ENCODE data around the gene LRRC34.

LRRC34 gene

GRCh38 chr3:169836078-169836941 is 23.6 kb upstream of the LRRC34 start:
- TF ChIP-seq, protein P1, sequence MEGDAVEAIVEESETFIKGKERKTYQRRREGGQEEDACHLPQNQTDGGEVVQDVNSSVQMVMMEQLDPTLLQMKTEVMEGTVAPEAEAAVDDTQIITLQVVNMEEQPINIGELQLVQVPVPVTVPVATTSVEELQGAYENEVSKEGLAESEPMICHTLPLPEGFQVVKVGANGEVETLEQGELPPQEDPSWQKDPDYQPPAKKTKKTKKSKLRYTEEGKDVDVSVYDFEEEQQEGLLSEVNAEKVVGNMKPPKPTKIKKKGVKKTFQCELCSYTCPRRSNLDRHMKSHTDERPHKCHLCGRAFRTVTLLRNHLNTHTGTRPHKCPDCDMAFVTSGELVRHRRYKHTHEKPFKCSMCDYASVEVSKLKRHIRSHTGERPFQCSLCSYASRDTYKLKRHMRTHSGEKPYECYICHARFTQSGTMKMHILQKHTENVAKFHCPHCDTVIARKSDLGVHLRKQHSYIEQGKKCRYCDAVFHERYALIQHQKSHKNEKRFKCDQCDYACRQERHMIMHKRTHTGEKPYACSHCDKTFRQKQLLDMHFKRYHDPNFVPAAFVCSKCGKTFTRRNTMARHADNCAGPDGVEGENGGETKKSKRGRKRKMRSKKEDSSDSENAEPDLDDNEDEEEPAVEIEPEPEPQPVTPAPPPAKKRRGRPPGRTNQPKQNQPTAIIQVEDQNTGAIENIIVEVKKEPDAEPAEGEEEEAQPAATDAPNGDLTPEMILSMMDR (IDR thresholded peaks at IDR 0.05; ENCODE audit: low read depth, low read length, missing control alignments) = no peak
- DNase-seq (ENCODE audit: low read depth) = no peak
- in situ Hi-C loops (cut with HindIII; ENCODE audit: low sequenced_read_pairs) = no loop called here

GRCh38 chr3:169835533-169835932 is 22.8 kb upstream of the LRRC34 start:
- in situ Hi-C loops (cut with HindIII; ENCODE audit: low sequenced_read_pairs) = no loop called here
- no peak overlapping the region for H3K4me3 ChIP-seq (ENCODE audit: low read depth, low read length)
- DNase-seq (ENCODE audit: low read depth) = no peak
- TF ChIP-seq, protein P1 (IDR thresholded peaks at IDR 0.05; ENCODE audit: low read depth, low read length, missing control alignments) = no peak

More at GRCh38 chr3:169836078-169836941, 23.6 kb upstream of the LRRC34 start:
- no peak overlapping the region for H3K4me3 ChIP-seq (ENCODE audit: low read depth, low read length)

- no peak for DNase-seq (ENCODE audit: low read depth)
- no peak overlapping the region for H3K4me3 ChIP-seq (ENCODE audit: low read depth, low read length)
- TF ChIP-seq, protein P1 (IDR thresholded peaks at IDR 0.05; ENCODE audit: low read depth, low read length, missing control alignments) = no peak
- in situ Hi-C loops (cut with HindIII; ENCODE audit: low sequenced_read_pairs) = no loop called here
Measured at GRCh38 chr3:169827712-169828111, 15.0 kb upstream of the LRRC34 start.

- in situ Hi-C loops (cut with HindIII; ENCODE audit: low sequenced_read_pairs) = no loop called here
- TF ChIP-seq, protein P1 (IDR thresholded peaks at IDR 0.05; ENCODE audit: low read depth, low read length, missing control alignments) = no peak
- no peak for DNase-seq (ENCODE audit: low read depth)
- H3K4me3 ChIP-seq (ENCODE audit: low read depth, low read length) = no peak overlapping the region
Measured at GRCh38 chr3:169825316-169825715, 12.6 kb upstream of the LRRC34 start.

DNA sequence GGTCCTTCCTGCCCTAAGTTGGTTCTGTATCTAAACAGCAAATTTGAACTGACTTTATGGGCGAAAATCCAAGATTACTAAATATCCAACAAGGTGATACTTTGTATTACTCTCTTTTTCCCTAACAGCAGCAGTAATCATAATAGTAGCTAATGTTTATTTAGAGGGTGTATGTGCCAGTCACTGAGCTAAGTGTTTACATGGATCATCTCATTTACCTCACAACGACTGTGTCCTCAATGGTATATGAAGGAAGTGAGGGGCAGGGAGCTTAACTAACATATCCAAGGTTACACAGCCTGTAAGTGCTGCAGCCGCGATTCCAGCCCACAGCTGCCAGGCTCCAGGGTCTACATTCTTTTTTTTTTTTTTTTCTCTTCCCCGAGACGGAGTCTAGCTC is 10.3 kb upstream of the LRRC34 start:
- H3K4me3 ChIP-seq (ENCODE audit: low read depth, low read length) = no peak overlapping the region
- in situ Hi-C loops (cut with HindIII; ENCODE audit: low sequenced_read_pairs) = no loop called here
- TF ChIP-seq, protein P1 (IDR thresholded peaks at IDR 0.05; ENCODE audit: low read depth, low read length, missing control alignments) = no peak
- DNase-seq (ENCODE audit: low read depth) = no peak

- TF ChIP-seq, protein P1 (IDR thresholded peaks at IDR 0.05; ENCODE audit: low read depth, low read length, missing control alignments) = no peak
- in situ Hi-C loops (cut with HindIII; ENCODE audit: low sequenced_read_pairs) = no loop called here
- no peak overlapping the region for H3K4me3 ChIP-seq (ENCODE audit: low read depth, low read length)
- DNase-seq (ENCODE audit: low read depth) = no peak
Measured at GRCh38 chr3:169822540-169822939, 9.8 kb upstream of the LRRC34 start.
